DMS79 treated with DMSO at 0.1 percent for 48 hours (cell line): ENCODE results near the gene NR1D1.

Source experiments
- DNase-seq: peaks from one replicate; lab custom pipeline; 2025; lab: John Stamatoyannopoulos, UW

NR1D1 gene

DNA sequence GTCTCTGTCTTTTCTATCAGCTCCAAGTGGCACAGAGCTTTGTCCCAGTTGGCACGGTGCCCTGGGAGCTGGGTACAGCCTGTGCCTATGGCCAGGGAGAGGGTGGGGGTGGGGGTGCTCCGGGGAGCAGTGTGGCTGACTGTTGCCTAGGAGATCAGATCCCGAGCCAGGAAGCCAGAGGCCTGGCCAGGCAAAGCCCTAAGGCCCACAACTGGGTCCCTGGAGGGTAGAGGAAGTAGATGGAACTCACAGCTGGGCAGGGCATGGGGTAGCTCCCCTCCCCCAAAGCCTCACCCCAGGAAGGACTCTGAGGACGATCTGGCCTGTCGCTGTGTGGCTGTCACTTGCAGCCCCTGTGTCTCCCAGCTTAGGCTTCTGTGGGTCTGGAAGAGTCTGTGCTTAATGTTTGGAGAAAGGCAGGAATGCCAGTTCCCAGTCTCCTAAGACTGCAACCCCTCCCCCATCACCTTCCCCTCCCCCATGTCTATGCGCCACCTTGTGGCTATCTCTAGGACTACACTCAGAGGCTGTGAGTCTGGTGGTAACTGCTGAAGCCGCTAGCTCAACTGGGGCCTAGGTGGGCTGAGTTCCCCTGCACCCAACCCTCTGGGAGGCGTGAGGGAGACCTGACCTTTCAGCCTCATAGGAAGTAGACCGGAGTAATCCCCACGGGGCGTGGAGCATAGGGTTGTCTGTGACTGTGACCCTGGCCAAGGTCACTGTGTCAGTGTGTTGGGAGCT, 25.0 kb downstream of the NR1D1 start:
- peak; percentile 72 for DNase-seq

- no peak for DNase-seq
These were observed 25.6 kb downstream of the NR1D1 start for GRCh38 chr17:40074871-40075200.

- no peak for DNase-seq
These were observed 26.2 kb downstream of the NR1D1 start for GRCh38 chr17:40074175-40074512.

GRCh38 chr17:40073454-40074174, 26.8 kb downstream of the NR1D1 start:
- DNase-seq, result no peak

GRCh38 chr17:40072735-40073346, 27.5 kb downstream of the NR1D1 start:
- DNase-seq, result peak; percentile 24

- DNase-seq, result peak; percentile 96
These were observed 28.2 kb downstream of the NR1D1 start for GRCh38 chr17:40072040-40072734.

- no peak for DNase-seq
These were observed 28.9 kb downstream of the NR1D1 start for GRCh38 chr17:40071313-40072039.

- DNase-seq, result no peak
These were observed 29.6 kb downstream of the NR1D1 start for GRCh38 chr17:40070709-40071312.

GRCh38 chr17:40069751-40070708, 30.4 kb downstream of the NR1D1 start:
- DNase-seq, result peak; percentile 44

- no peak for DNase-seq
These were observed 31.3 kb downstream of the NR1D1 start for GRCh38 chr17:40068917-40069750.

DNA sequence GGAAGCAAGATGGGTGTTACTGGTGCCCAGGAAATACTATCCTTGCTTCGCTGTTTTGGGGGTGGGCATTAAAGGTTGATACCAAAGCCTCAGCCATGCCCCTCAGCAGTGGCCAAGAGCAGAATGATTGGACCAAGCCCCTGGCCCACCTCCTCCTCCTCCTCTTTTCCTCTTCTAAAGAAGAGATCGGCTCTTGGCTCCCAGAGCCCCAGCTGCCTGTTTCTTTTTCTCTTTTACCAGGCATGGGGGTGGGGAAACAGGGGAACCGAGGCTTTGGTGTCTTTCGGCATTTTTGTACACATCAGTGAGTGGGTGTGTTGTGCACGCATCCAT, 31.8 kb downstream of the NR1D1 start:
- no peak for DNase-seq

DNA sequence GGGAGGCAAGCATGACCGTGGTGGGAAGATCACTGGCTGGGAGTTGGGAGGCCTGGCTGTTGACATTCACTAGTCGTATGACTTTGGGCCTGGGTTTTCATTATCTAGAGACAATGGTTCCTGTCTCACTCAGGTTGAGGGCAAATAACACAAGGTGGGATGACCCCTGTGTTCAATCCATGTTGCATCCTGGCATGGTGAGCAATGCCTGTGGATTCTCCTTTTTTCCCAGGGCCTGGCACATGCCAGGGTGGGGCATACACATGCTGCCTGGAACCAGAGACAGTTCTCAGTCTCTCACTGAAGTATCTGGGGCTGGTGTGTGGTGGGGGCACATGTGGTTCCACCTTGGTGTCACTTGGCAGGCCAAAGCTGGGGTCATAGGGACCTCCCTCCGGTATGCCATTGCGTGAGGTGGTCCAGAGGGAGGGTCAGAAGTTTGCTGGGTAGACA, 32.2 kb downstream of the NR1D1 start:
- DNase-seq, result no peak

GRCh38 chr17:40067710-40068109, 32.7 kb downstream of the NR1D1 start:
- DNase-seq, result no peak

GRCh38 chr17:40065769-40066510, 34.4 kb downstream of the NR1D1 start:
- DNase-seq, result no peak

- no peak for DNase-seq
These were observed 35.2 kb downstream of the NR1D1 start for GRCh38 chr17:40064971-40065768.

DNA sequence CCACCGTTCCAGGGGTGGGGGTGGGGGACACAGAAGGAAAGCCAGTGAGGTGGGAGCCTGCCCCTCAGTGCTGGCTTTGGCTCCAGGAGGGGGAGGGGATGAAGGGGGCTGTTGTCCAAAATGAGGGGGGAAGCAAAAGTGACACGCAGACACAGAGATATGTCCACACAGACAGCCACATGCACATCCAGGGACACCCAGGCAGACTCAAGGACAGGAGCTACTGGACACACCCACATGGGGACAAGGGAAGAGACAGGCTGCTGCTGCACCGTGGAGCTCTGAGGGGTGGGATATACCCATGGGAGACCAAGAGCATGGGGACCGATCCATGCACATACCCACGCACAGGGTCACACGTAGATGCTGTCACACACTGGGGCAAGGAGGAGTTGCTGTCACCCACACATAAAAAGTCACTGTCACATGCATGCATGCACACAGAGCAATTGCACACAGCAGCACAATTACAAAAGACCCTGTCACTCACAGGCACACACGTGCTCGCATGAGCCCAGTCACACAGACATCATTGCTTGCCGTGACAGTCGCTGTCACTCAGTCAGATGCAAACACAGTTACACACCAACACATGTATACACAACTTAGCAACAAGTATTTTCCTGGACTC, 36.4 kb downstream of the NR1D1 start:
- no peak for DNase-seq

DNA sequence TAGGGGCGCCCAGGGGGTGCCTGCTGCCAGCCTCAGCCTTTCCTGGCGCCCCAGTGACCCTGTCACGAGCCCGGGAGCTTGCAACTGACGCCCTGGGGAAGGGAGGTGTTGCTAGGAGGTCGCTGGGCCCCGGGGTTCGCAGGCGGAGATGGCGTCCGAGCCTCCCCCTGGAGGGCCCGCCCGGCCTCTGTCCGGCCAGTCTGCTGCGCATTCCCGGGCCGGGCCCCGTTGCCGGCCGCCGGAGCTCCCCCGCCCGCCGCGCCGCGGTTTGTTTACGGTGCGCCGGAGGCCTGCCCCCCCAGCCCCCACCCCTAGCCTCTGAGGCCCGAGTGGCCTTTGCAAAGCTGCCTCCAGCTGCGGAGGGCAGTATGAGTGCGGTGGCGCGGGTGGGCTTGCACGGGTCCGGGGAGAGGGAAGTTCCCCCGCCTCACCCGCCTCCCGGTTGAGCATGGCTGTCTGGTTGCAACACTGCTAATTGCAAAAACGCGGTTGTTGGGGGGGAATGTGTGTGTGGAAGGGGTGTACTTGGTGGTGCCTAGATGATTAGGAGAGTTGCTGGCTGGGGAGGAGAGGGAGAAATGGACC, 37.1 kb downstream of the NR1D1 start:
- DNase-seq, result no peak
